Activated T-cell treated with anti-CD3 and anti-CD28 coated beads for 48 hours (primary cell): ENCODE data around the gene SHKBP1.
"Not testable (repeated sequence)": the region's sequence is repeated elsewhere in the genome, so short reads cannot be mapped to it uniquely, and the experiment has no call there.

Experiments used
- DNase-seq: peaks from one replicate; pipeline ENCODE4 v3.0.0-alpha.2; 2020; ENCODE audit warnings: low read depth

The SHKBP1 gene

GRCh38 chr19:40576585-40577451 lies at the start of gene SHKBP1:
Gene SHKBP1 (plus strand): TSS chr19:40576873. CDS start chr19:40576900, 27 bp downstream.
- DNase-seq: peak; percentile 89

GRCh38 chr19:40528078-40528477 lies 48.6 kb upstream of the SHKBP1 start:
- DNase-seq: no peak

- no peak for DNase-seq
Measured at GRCh38 chr19:40528533-40529092, 48.1 kb upstream of the SHKBP1 start.

GRCh38 chr19:40529093-40529954 lies 47.3 kb upstream of the SHKBP1 start:
- peak; percentile 87 for DNase-seq

- no peak for DNase-seq
Measured at GRCh38 chr19:40530091-40530901, 46.4 kb upstream of the SHKBP1 start.

GRCh38 chr19:40533508-40533907 lies 43.2 kb upstream of the SHKBP1 start:
- DNase-seq: no peak

GRCh38 chr19:40534148-40534547 lies 42.5 kb upstream of the SHKBP1 start:
- no peak for DNase-seq

- no peak for DNase-seq
Measured at GRCh38 chr19:40539070-40539469, 37.6 kb upstream of the SHKBP1 start.

GRCh38 chr19:40542202-40542859 lies 34.3 kb upstream of the SHKBP1 start:
- DNase-seq: no peak

- no peak for DNase-seq
Measured at GRCh38 chr19:40543029-40543597, 33.6 kb upstream of the SHKBP1 start.

- DNase-seq: not testable (repeated sequence)
Measured at GRCh38 chr19:40546153-40546841, 30.4 kb upstream of the SHKBP1 start.

- DNase-seq: not testable (repeated sequence)
Measured at GRCh38 chr19:40547190-40547589, 29.5 kb upstream of the SHKBP1 start.

GRCh38 chr19:40547836-40548235 lies 28.8 kb upstream of the SHKBP1 start:
- DNase-seq: no peak

GRCh38 chr19:40549007-40549708 lies 27.5 kb upstream of the SHKBP1 start:
- DNase-seq: peak; percentile 76

GRCh38 chr19:40550951-40551350 lies 25.7 kb upstream of the SHKBP1 start:
- DNase-seq: no peak

- DNase-seq: no peak
Measured at GRCh38 chr19:40552848-40553247, 23.8 kb upstream of the SHKBP1 start.

- no peak for DNase-seq
Measured at GRCh38 chr19:40553885-40554857, 22.5 kb upstream of the SHKBP1 start.

- DNase-seq: no peak
Measured at GRCh38 chr19:40555978-40556689, 20.5 kb upstream of the SHKBP1 start.
